Renal pelvis (tissue), 4 donors: Measurements from ENCODE around the gene TPM1. TPM values are rescaled to one million over a fixed set of nuclear protein-coding genes. Genes with fewer than 3 reads are reported as not detected.

Experiments used
- DNase-seq: peaks from one replicate; pipeline ENCODE4 v3.0.0-alpha.2; 2013
- polyA plus RNA-seq, 3 donors: library from polyadenylated mRNA; unstranded; fragments of 120-200 nt; gene quantifications; one replicate each; pipeline ENCODE4 v1.2.1, GENCODE V29; 2013; ENCODE audit not compliant: insufficient read length in 3 of 3

The TPM1 gene
- polyA plus RNA-seq, 3 donors: 455 to 624 (median 559) TPM

GRCh38 chr15:63008333-63009049 lies 34.1 kb upstream of the TPM1 start:
- DNase-seq: no peak

GRCh38 chr15:63010386-63010785 lies 32.2 kb upstream of the TPM1 start:
- DNase-seq: no peak

- DNase-seq: no peak
Measured at GRCh38 chr15:63010920-63011693, 31.4 kb upstream of the TPM1 start.

GRCh38 chr15:63012444-63012843 lies 30.1 kb upstream of the TPM1 start:
- DNase-seq: no peak

- no peak for DNase-seq
Measured at GRCh38 chr15:63013052-63013808, 29.3 kb upstream of the TPM1 start.

GRCh38 chr15:63014578-63014977 lies 28.0 kb upstream of the TPM1 start:
- no peak for DNase-seq

- no peak for DNase-seq
Measured at GRCh38 chr15:63015618-63016017, 26.9 kb upstream of the TPM1 start.

- no peak for DNase-seq
Measured at GRCh38 chr15:63016234-63016633, 26.3 kb upstream of the TPM1 start.

- DNase-seq: no peak
Measured at GRCh38 chr15:63018639-63019038, 23.9 kb upstream of the TPM1 start.

- no peak for DNase-seq
Measured at GRCh38 chr15:63019511-63020109, 22.9 kb upstream of the TPM1 start.

GRCh38 chr15:63020128-63020527 lies 22.4 kb upstream of the TPM1 start:
- no peak for DNase-seq

- DNase-seq: no peak
Measured at GRCh38 chr15:63020759-63021430, 21.7 kb upstream of the TPM1 start.

GRCh38 chr15:63022181-63022580 lies 20.4 kb upstream of the TPM1 start:
- no peak for DNase-seq

GRCh38 chr15:63022663-63023062 lies 19.9 kb upstream of the TPM1 start:
- no peak for DNase-seq

- no peak for DNase-seq
Measured at GRCh38 chr15:63023351-63023945, 19.1 kb upstream of the TPM1 start.

GRCh38 chr15:63025460-63025859 lies 17.1 kb upstream of the TPM1 start:
- DNase-seq: no peak

- DNase-seq: no peak
Measured at GRCh38 chr15:63027646-63028045, 14.9 kb upstream of the TPM1 start.

GRCh38 chr15:63028442-63029110 lies 14.0 kb upstream of the TPM1 start:
- DNase-seq: no peak

GRCh38 chr15:63029676-63030075 lies 12.9 kb upstream of the TPM1 start:
- no peak for DNase-seq

- no peak for DNase-seq
Measured at GRCh38 chr15:63030101-63030551, 12.4 kb upstream of the TPM1 start.

- DNase-seq: no peak
Measured at GRCh38 chr15:63034578-63034977, 8.0 kb upstream of the TPM1 start.
